ENCODE results near the gene WDR76. TPM values are rescaled to one million over a fixed set of nuclear protein-coding genes. Genes with fewer than 3 reads are reported as not detected.

WDR76 gene
- total RNA-seq, 6 experiments from 2014 or later = 0.46 to 5.5 (median 1.1) TPM

DNA sequence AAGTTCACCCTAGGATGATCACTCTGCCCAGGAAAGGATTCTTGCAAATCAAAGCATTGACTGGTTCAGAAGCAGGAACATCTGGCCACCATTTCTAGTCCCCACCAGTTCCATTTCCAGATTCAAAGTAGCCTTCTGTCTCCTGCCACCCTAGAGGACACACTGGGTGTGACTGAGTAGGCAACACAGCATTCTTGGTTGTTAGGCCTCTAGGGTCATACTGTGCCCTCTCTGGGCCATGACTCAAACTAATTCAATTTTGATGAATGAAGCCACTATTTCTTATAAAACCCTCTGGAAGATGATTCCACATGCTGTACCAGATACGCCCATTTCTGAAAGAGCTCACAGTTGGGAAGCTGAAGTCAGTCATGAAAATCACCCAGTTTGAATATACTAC lies 69.7 kb downstream of the WDR76 start:
- no peak for ATAC-seq
- Histone ChIP-seq H3K36me3 (no peaks in the 10 kb centered on the region), H3K4me1 (no peaks in the 10 kb centered on the region), H3K27ac (no peak overlapping the region), H3K9me3 (no peaks in the 10 kb centered on the region), H3K27me3 (no peaks in the 10 kb centered on the region), H3K4me3 (no peak overlapping the region)
- TF ChIP-seq, protein P1, sequence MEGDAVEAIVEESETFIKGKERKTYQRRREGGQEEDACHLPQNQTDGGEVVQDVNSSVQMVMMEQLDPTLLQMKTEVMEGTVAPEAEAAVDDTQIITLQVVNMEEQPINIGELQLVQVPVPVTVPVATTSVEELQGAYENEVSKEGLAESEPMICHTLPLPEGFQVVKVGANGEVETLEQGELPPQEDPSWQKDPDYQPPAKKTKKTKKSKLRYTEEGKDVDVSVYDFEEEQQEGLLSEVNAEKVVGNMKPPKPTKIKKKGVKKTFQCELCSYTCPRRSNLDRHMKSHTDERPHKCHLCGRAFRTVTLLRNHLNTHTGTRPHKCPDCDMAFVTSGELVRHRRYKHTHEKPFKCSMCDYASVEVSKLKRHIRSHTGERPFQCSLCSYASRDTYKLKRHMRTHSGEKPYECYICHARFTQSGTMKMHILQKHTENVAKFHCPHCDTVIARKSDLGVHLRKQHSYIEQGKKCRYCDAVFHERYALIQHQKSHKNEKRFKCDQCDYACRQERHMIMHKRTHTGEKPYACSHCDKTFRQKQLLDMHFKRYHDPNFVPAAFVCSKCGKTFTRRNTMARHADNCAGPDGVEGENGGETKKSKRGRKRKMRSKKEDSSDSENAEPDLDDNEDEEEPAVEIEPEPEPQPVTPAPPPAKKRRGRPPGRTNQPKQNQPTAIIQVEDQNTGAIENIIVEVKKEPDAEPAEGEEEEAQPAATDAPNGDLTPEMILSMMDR (IDR thresholded peaks at IDR 0.05) = no peak
- no peak for TF ChIP-seq POLR2A (IDR thresholded peaks at IDR 0.05)
- intact Hi-C loops (cut with DNase I) = no loop called here
- no peak for DNase-seq
- 100% methylated on average over 1 of the region's 1 CpG for WGBS (ENCODE audit: insufficient coverage, low coverage, low lambda C conversion rate, missing lambda C conversion rate)

DNA sequence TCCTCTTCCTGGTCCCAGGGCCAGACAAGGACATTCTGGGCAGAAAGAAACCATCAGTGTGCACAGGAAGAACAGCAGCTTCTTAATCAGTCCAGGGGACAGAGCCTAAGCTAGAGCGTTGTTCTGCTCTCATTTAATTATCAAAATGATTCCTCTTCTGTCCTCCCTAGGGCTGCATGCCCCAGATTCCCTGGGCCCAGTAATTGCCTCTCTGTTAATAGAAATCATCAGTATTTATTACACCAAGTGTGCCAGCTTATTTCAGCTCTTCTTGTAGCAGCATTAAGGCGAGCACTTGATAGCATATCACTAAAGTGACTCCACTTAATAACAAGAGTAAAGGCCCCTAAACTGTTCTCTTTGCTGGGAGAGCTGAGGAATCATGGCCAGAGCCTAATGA lies 72.1 kb downstream of the WDR76 start:
- H3K9me3 ChIP-seq = no peaks in the 10 kb centered on the region
- intact Hi-C loops (cut with DNase I) = no loop called here
- TF ChIP-seq, protein P1 (IDR thresholded peaks at IDR 0.05) = no peak
- no peak for TF ChIP-seq POLR2A (IDR thresholded peaks at IDR 0.05)
- DNase-seq (no peak), ATAC-seq (no peak)
- H3K27ac ChIP-seq = no peak overlapping the region
- no peaks in the 10 kb centered on the region for H3K27me3 ChIP-seq
- H3K36me3 ChIP-seq = no peaks in the 10 kb centered on the region
- H3K4me1 ChIP-seq = no peaks in the 10 kb centered on the region
- H3K4me3 ChIP-seq = no peak overlapping the region
- 90% methylated on average over 2 of the region's 2 CpGs for WGBS (ENCODE audit: insufficient coverage, low coverage, low lambda C conversion rate, missing lambda C conversion rate)

DNA sequence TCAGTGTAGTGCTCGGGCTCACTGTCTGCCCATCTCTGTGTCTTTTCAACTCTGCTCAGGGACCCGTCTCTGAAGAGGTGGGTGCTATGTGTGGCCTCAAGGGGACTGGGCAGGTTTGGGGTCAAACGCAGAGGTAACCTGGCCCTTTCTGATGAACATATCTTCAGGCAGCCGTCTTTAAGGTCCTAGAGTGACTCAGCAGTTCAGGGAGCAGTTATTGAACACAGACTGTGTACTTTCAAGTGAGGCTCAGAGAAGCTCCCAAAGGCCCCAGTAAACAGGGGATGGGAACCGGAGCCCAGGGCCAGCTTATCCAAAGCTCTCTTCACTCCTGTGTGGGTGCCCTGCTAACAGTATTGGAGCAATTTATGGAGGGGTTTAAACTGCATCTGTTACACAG lies 73.1 kb downstream of the WDR76 start:
- DNase-seq = no peak
- 59% methylated on average over 2 of the region's 5 CpGs for WGBS (ENCODE audit: insufficient coverage, low coverage, low lambda C conversion rate, missing lambda C conversion rate)
- TF ChIP-seq, protein P1 (IDR thresholded peaks at IDR 0.05) = no peak
- TF ChIP-seq POLR2A (IDR thresholded peaks at IDR 0.05) = no peak
- Histone ChIP-seq H3K27ac (no peak overlapping the region), H3K4me1 (no peaks in the 10 kb centered on the region), H3K36me3 (no peaks in the 10 kb centered on the region), H3K27me3 (no peaks in the 10 kb centered on the region), H3K4me3 (no peak overlapping the region), H3K9me3 (no peaks in the 10 kb centered on the region)
- intact Hi-C loops (cut with DNase I) = no loop called here
- no peak for ATAC-seq

DNA sequence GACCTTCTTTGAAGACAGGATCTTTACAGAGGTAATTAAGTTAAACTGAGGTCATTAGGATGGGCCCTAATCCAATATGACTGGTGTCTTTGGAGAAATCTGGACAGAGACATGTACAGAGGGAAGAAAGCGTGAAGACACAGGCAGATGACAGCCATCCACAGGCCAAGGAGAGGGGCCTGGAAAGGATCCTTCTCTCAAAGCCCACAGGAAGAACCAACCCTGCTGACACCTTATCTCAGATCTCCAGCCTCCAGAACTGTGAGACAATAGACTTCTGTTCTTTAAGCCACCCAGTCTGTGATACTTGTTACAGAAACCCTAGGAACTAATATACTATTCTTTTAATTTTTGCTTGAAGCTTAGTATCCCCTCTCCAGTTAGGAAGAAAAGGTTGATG lies 74.2 kb downstream of the WDR76 start:
- Histone ChIP-seq H3K27me3 (no peaks in the 10 kb centered on the region), H3K36me3 (no peaks in the 10 kb centered on the region), H3K4me3 (no peak overlapping the region), H3K27ac (no peak overlapping the region), H3K4me1 (no peaks in the 10 kb centered on the region), H3K9me3 (no peaks in the 10 kb centered on the region)
- no peak for ATAC-seq
- intact Hi-C loops (cut with DNase I) = no loop called here
- WGBS (ENCODE audit: insufficient coverage, low coverage, low lambda C conversion rate, missing lambda C conversion rate) = 83% methylated on average over 1 of the region's 1 CpG
- no peak for DNase-seq
- TF ChIP-seq, protein P1 (IDR thresholded peaks at IDR 0.05) = no peak
- no peak for TF ChIP-seq POLR2A (IDR thresholded peaks at IDR 0.05)

DNA sequence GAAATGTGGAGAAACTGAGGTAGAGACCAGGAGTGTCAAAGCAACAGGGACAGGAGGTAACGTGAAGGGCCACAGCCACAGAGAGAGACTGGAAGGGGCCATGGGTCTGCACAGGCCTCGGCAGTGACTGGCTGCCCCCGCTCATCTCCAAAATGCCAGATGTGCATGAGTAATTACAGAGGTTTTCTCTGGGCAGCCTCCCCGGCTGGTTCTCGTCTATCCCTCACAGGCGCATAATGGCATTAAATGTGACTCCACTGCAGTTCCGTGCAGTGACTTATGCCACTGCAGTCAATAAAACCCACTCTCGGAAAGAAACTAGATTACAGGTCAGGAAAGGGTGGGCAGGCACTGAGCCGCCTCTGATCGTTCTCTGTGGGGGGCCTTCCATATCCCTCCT lies 74.7 kb downstream of the WDR76 start:
- Histone ChIP-seq H3K4me3 (no peak overlapping the region), H3K4me1 (no peaks in the 10 kb centered on the region), H3K9me3 (no peaks in the 10 kb centered on the region), H3K27me3 (no peaks in the 10 kb centered on the region), H3K36me3 (no peaks in the 10 kb centered on the region), H3K27ac (no peak overlapping the region)
- ATAC-seq (no peak), DNase-seq (no peak)
- WGBS (ENCODE audit: insufficient coverage, low coverage, low lambda C conversion rate, missing lambda C conversion rate) = 74% methylated on average over 7 of the region's 10 CpGs
- intact Hi-C loops (cut with DNase I) = no loop called here
- no peak for TF ChIP-seq POLR2A (IDR thresholded peaks at IDR 0.05)
- TF ChIP-seq, protein P1 (IDR thresholded peaks at IDR 0.05) = no peak
